Hematopoietic multipotent progenitor cell treated with erythropoietin and hydrocortisone succinate and interleukin-3 and kit ligand, for 17 days (in vitro differentiated cells): ENCODE results near the gene UBAP2.

ENCODE experiments used
- DNase-seq: peaks from one replicate; pipeline ENCODE4 v3.0.0-alpha.2; 2015; ENCODE audit warnings: low spot score

Gene UBAP2

GRCh38 chr9:33921967-33922895 lies 126.5 kb downstream of the UBAP2 start:
- no peak for DNase-seq

GRCh38 chr9:33919276-33919897 lies 129.3 kb downstream of the UBAP2 start:
- no peak for DNase-seq

- no peak for DNase-seq
These were observed 131.7 kb downstream of the UBAP2 start for GRCh38 chr9:33917036-33917435.

- DNase-seq, result no peak
These were observed 133.6 kb downstream of the UBAP2 start for GRCh38 chr9:33914887-33915628.

- DNase-seq, result no peak
These were observed 135.1 kb downstream of the UBAP2 start for GRCh38 chr9:33913541-33913940.

GRCh38 chr9:33908749-33909148 lies 139.9 kb downstream of the UBAP2 start:
- DNase-seq, result no peak

GRCh38 chr9:33908114-33908513 lies 140.6 kb downstream of the UBAP2 start:
- no peak for DNase-seq

GRCh38 chr9:33907347-33907746 lies 141.3 kb downstream of the UBAP2 start:
- no peak for DNase-seq

GRCh38 chr9:33906769-33907168 lies 141.9 kb downstream of the UBAP2 start:
- DNase-seq, result no peak

- DNase-seq, result no peak
These were observed 143.6 kb downstream of the UBAP2 start for GRCh38 chr9:33905137-33905536.

GRCh38 chr9:33903157-33903780 lies 145.4 kb downstream of the UBAP2 start:
- no peak for DNase-seq

- no peak for DNase-seq
These were observed 154.4 kb downstream of the UBAP2 start for GRCh38 chr9:33894316-33894715.

- DNase-seq, result no peak
These were observed 154.8 kb downstream of the UBAP2 start for GRCh38 chr9:33893861-33894260.

GRCh38 chr9:33885948-33886347 lies 162.7 kb downstream of the UBAP2 start:
- no peak for DNase-seq

GRCh38 chr9:33884856-33885701 lies 163.6 kb downstream of the UBAP2 start:
- no peak for DNase-seq

GRCh38 chr9:33881635-33882034 lies 167.1 kb downstream of the UBAP2 start:
- DNase-seq, result no peak

GRCh38 chr9:33880211-33881089 lies 168.2 kb downstream of the UBAP2 start:
- no peak for DNase-seq

- DNase-seq, result no peak
These were observed 169.9 kb downstream of the UBAP2 start for GRCh38 chr9:33878691-33879366.

GRCh38 chr9:33877727-33878489 lies 170.8 kb downstream of the UBAP2 start:
- DNase-seq, result no peak
